ENCODE data around the gene RGS10. TPM values are rescaled to one million over a fixed set of nuclear protein-coding genes. Genes with fewer than 3 reads are reported as not detected.
"Not testable (repeated sequence)": the region's sequence is repeated elsewhere in the genome, so short reads cannot be mapped to it uniquely, and the experiment has no call there.

RGS10 gene
- total RNA-seq, 2 donors from 2014 or later, result 7.8 to 10.8 TPM

- Histone ChIP-seq H3K27ac (no peak overlapping the region), H3K9me3 (no peaks in the 10 kb centered on the region), H3K36me3 (no peaks in the 10 kb centered on the region), H3K4me3 (no peak overlapping the region), H3K4me1 (no peaks in the 10 kb centered on the region), H3K27me3 (no peaks in the 10 kb centered on the region)
- DNase-seq (ENCODE audit: low spot score), result no peak
- TF ChIP-seq CTCF (IDR thresholded peaks at IDR 0.05), result no peak
Measured at GRCh38 chr10:119536508-119537025, 6.0 kb downstream of the RGS10 start.

- H3K4me3 ChIP-seq, result no peak overlapping the region
- DNase-seq (ENCODE audit: low spot score), result no peak
- no peaks in the 10 kb centered on the region for H3K4me1 ChIP-seq
- no peaks in the 10 kb centered on the region for H3K27me3 ChIP-seq
- H3K36me3 ChIP-seq, result no peaks in the 10 kb centered on the region
- no peak for TF ChIP-seq CTCF (IDR thresholded peaks at IDR 0.05)
- H3K9me3 ChIP-seq, result no peaks in the 10 kb centered on the region
- no peak overlapping the region for H3K27ac ChIP-seq
Measured at GRCh38 chr10:119535837-119536507, 6.5 kb downstream of the RGS10 start.

GRCh38 chr10:119535305-119535704 is 7.2 kb downstream of the RGS10 start:
- Histone ChIP-seq H3K27me3 (no peaks in the 10 kb centered on the region), H3K4me3 (no peak overlapping the region), H3K27ac (no peak overlapping the region), H3K9me3 (no peaks in the 10 kb centered on the region), H3K4me1 (no peaks in the 10 kb centered on the region), H3K36me3 (no peaks in the 10 kb centered on the region)
- no peak for DNase-seq (ENCODE audit: low spot score)
- TF ChIP-seq CTCF (IDR thresholded peaks at IDR 0.05), result no peak

GRCh38 chr10:119533473-119533872 is 9.0 kb downstream of the RGS10 start:
- no peak overlapping the region for H3K4me3 ChIP-seq
- no peaks in the 10 kb centered on the region for H3K27me3 ChIP-seq
- no peaks in the 10 kb centered on the region for H3K9me3 ChIP-seq
- DNase-seq (ENCODE audit: low spot score), result no peak
- no peak for TF ChIP-seq CTCF (IDR thresholded peaks at IDR 0.05)
- no peaks in the 10 kb centered on the region for H3K36me3 ChIP-seq
- H3K4me1 ChIP-seq, result no peaks in the 10 kb centered on the region
- H3K27ac ChIP-seq, result no peak overlapping the region

- not testable (repeated sequence) for H3K4me3 ChIP-seq; H3K36me3 ChIP-seq; H3K4me1 ChIP-seq; DNase-seq (ENCODE audit: low spot score); H3K27ac ChIP-seq; H3K9me3 ChIP-seq; H3K27me3 ChIP-seq
Measured at GRCh38 chr10:119532791-119533190, 9.7 kb downstream of the RGS10 start.

- H3K27me3 ChIP-seq; H3K4me1 ChIP-seq; H3K27ac ChIP-seq; DNase-seq (ENCODE audit: low spot score); H3K4me3 ChIP-seq; H3K36me3 ChIP-seq; H3K9me3 ChIP-seq: not testable (repeated sequence)
Measured at GRCh38 chr10:119532251-119532650, 10.3 kb downstream of the RGS10 start.

- no peak overlapping the region for H3K27ac ChIP-seq
- DNase-seq (ENCODE audit: low spot score), result no peak
- H3K36me3 ChIP-seq, result no peaks in the 10 kb centered on the region
- no peak for TF ChIP-seq CTCF (IDR thresholded peaks at IDR 0.05)
- H3K27me3 ChIP-seq, result no peaks in the 10 kb centered on the region
- no peak overlapping the region for H3K4me3 ChIP-seq
- no peaks in the 10 kb centered on the region for H3K9me3 ChIP-seq
- no peaks in the 10 kb centered on the region for H3K4me1 ChIP-seq
Measured at GRCh38 chr10:119531067-119531466, 11.5 kb downstream of the RGS10 start.

GRCh38 chr10:119528663-119529237 is 13.8 kb downstream of the RGS10 start:
- not testable (repeated sequence) for H3K27ac ChIP-seq; H3K36me3 ChIP-seq; H3K4me3 ChIP-seq; H3K4me1 ChIP-seq; DNase-seq (ENCODE audit: low spot score); H3K27me3 ChIP-seq; H3K9me3 ChIP-seq

Data from right atrium auricular region (tissue), 2 donors.